Measurements from ENCODE around the gene RFTN1. TPM values are rescaled to one million over a fixed set of nuclear protein-coding genes. Genes with fewer than 3 reads are reported as not detected.

The RFTN1 gene
- total and polyA plus RNA-seq, 4 donors: 33.8 to 82.5 (median 53.4) TPM

- peaks cover 0 to 25% (median 12%) of the 10 kb centered on the region in 5 donors for H3K4me1 ChIP-seq (ENCODE audit: control insufficient read depth in 5 of 5, insufficient read depth in 5 of 5, low read length in 5 of 5)
- 80% methylated on average over 6 of the region's 6 CpGs for WGBS, 2 donors
- H3K9me3 ChIP-seq (ENCODE audit: control insufficient read depth in 4 of 4, insufficient read depth in 3 of 4, low read length in 3 of 4): peaks cover 0 to 5% (median 0%) of the 10 kb centered on the region in 4 donors
These were observed 137.6 kb downstream of the RFTN1 start for GRCh38 chr3:16375891-16376290.

DNA sequence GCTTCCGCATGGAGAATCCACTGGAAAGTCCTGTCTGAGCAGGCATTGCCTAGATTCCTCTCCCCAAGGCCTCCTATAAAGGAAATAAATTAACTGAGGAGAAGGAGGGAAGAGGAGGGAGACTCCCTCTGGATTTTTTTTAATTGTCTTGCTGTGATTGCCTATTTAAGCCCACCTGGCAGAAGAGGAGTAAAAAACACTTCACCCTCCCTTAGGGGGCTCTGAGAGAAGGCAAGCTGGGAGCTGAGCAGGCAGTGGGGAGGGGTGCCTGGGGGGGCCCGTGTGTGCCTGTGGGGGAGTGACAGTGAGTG is 138.6 kb downstream of the RFTN1 start:
- 78 to 89% methylated on average over 2 of the region's 2 CpGs for WGBS, 2 donors
- Histone ChIP-seq H3K4me1 (ENCODE audit: control insufficient read depth in 5 of 5, insufficient read depth in 5 of 5, low read length in 5 of 5) (peaks cover 0 to 31% (median 20%) of the 10 kb centered on the region in 5 donors), H3K27ac (ENCODE audit: low read depth in 1 of 2, low read length in 1 of 2) (no peak overlapping the region), H3K36me3 (ENCODE audit: control insufficient read depth in 4 of 4, insufficient read depth in 4 of 4, low read length in 4 of 4) (peaks cover 0 to 9% (median 6%) of the 10 kb centered on the region in 4 donors), H3K9ac (ENCODE audit: insufficient read depth in 1 of 2, low read length in 2 of 2) (no peak overlapping the region), H3K9me3 (ENCODE audit: control insufficient read depth in 4 of 4, insufficient read depth in 3 of 4, low read length in 3 of 4) (peaks cover 0 to 5% (median 0%) of the 10 kb centered on the region in 4 donors), H3K4me3 (no peak overlapping the region), H3K27me3 (ENCODE audit: control insufficient read depth in 3 of 3, insufficient read depth in 3 of 3, low read length in 2 of 3) (no peaks in the 10 kb centered on the region)
- DNase-seq (no peak), ATAC-seq (ENCODE audit: insufficient read depth, low FRiP score) (no peak)
- TF ChIP-seq, protein P1, sequence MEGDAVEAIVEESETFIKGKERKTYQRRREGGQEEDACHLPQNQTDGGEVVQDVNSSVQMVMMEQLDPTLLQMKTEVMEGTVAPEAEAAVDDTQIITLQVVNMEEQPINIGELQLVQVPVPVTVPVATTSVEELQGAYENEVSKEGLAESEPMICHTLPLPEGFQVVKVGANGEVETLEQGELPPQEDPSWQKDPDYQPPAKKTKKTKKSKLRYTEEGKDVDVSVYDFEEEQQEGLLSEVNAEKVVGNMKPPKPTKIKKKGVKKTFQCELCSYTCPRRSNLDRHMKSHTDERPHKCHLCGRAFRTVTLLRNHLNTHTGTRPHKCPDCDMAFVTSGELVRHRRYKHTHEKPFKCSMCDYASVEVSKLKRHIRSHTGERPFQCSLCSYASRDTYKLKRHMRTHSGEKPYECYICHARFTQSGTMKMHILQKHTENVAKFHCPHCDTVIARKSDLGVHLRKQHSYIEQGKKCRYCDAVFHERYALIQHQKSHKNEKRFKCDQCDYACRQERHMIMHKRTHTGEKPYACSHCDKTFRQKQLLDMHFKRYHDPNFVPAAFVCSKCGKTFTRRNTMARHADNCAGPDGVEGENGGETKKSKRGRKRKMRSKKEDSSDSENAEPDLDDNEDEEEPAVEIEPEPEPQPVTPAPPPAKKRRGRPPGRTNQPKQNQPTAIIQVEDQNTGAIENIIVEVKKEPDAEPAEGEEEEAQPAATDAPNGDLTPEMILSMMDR (IDR thresholded peaks at IDR 0.05; ENCODE audit: control extremely low read depth, extremely low read depth): no peak

More at GRCh38 chr3:16375891-16376290, 137.6 kb downstream of the RFTN1 start:
- DNase-seq (no peak), ATAC-seq (ENCODE audit: insufficient read depth, low FRiP score) (no peak)
- Histone ChIP-seq H3K9ac (ENCODE audit: insufficient read depth in 1 of 2, low read length in 2 of 2) (no peak overlapping the region), H3K27ac (ENCODE audit: low read depth in 1 of 2, low read length in 1 of 2) (no peak overlapping the region), H3K4me3 (no peak overlapping the region), H3K27me3 (ENCODE audit: control insufficient read depth in 3 of 3, insufficient read depth in 3 of 3, low read length in 2 of 3) (no peaks in the 10 kb centered on the region), H3K36me3 (ENCODE audit: control insufficient read depth in 4 of 4, insufficient read depth in 4 of 4, low read length in 4 of 4) (peaks cover 0 to 9% (median 6%) of the 10 kb centered on the region in 4 donors)
- TF ChIP-seq, protein P1 (IDR thresholded peaks at IDR 0.05; ENCODE audit: control extremely low read depth, extremely low read depth): no peak

GRCh38 chr3:16374047-16374934 is 139.2 kb downstream of the RFTN1 start:
- no peak for ATAC-seq (ENCODE audit: insufficient read depth, low FRiP score)
- Histone ChIP-seq H3K4me3 (no peak overlapping the region), H3K36me3 (ENCODE audit: control insufficient read depth in 4 of 4, insufficient read depth in 4 of 4, low read length in 4 of 4) (peaks cover 0 to 10% (median 7%) of the 10 kb centered on the region in 4 donors), H3K27me3 (ENCODE audit: control insufficient read depth in 3 of 3, insufficient read depth in 3 of 3, low read length in 2 of 3) (no peaks in the 10 kb centered on the region), H3K4me1 (ENCODE audit: control insufficient read depth in 5 of 5, insufficient read depth in 5 of 5, low read length in 5 of 5) (peaks cover 0 to 36% (median 20%) of the 10 kb centered on the region in 5 donors), H3K9ac (ENCODE audit: insufficient read depth in 1 of 2, low read length in 2 of 2) (no peak overlapping the region), H3K27ac (ENCODE audit: low read depth in 1 of 2, low read length in 1 of 2) (no peak overlapping the region), H3K9me3 (ENCODE audit: control insufficient read depth in 4 of 4, insufficient read depth in 3 of 4, low read length in 3 of 4) (peaks cover 0 to 5% (median 0%) of the 10 kb centered on the region in 4 donors)
- TF ChIP-seq, protein P1 (IDR thresholded peaks at IDR 0.05; ENCODE audit: control extremely low read depth, extremely low read depth): no peak
- 82 to 87% methylated on average over 17 of the region's 17 CpGs for WGBS, 2 donors
- no peak for DNase-seq
